Measurements from ENCODE around the gene MPRIP.

The MPRIP gene

DNA sequence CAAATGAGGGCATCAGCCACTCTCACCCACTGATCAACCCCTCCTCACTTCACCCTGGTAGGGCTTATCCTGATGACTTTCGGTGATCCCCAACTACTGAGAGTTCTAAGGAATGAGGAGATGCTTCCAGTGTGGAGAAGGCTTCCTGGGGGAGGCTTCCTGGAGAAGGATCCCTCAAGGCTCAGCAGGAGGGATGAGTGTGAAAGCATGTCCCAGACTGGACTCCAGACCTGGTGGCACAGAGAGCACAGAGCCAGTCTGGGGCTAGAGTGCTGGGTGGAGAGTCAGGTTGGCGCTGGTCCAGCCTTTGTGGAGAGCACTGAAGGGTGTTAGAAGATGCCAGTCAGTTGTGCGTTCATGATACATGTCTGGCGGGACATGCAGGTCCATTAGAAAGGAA is 110.1 kb downstream of the MPRIP start:
- DNase-seq (ENCODE audit: extremely low spot score) = no peak
- no peak for TF ChIP-seq CTCF (IDR thresholded peaks at IDR 0.05; ENCODE audit: control extremely low read depth, extremely low read depth, low read depth, missing control alignments)
- POLR2A ChIA-PET = no interaction called here
- CTCF ChIA-PET = interaction anchor here (0.9 to 3.1 kb wide), 3 partner anchors 10 to 16 kb away, joined by 3 to 14 read pairs (median 4); no protein-coding TSS in a partner anchor

DNA sequence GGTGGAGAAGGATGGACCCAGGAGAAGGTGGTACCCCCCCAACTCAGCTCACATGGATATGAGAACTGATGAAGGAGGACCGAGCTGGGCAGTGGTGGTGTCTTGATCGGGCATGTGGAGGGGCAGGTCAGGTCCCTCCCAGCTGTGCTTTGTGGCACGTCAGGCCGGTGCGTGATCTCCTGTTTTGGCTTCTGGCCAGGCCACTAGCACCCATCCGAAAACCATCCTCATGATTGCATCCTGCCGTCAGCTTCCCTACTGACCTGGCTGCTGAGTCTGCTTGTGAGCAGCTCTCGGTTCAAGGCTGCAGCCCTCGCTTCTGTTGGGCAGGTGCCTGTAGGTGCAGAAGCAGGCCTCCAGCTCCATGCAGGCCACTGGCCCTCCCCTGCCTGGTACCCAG is 110.8 kb downstream of the MPRIP start:
- POLR2A ChIA-PET = no interaction called here
- no peak for DNase-seq (ENCODE audit: extremely low spot score)
- no peak for TF ChIP-seq CTCF (IDR thresholded peaks at IDR 0.05; ENCODE audit: control extremely low read depth, extremely low read depth, low read depth, missing control alignments)
- CTCF ChIA-PET = interaction anchor here (0.9 to 3.1 kb wide), 3 partner anchors 10 to 15 kb away, joined by 3 to 14 read pairs (median 4); no protein-coding TSS in a partner anchor

GRCh38 chr17:17153709-17154108 is 111.5 kb downstream of the MPRIP start:
- ChIA-PET POLR2A (interaction anchor here (0.5 kb wide), 1 partner anchor 30 kb away, joined by 7 read pairs; no protein-coding TSS in a partner anchor), CTCF (interaction anchor here (3.1 kb wide), 1 partner anchor 11 kb away, joined by 14 read pairs; no protein-coding TSS in a partner anchor)

GRCh38 chr17:17154556-17154955 is 112.3 kb downstream of the MPRIP start:
- no peak for DNase-seq (ENCODE audit: extremely low spot score)
- no peak for TF ChIP-seq CTCF (IDR thresholded peaks at IDR 0.05; ENCODE audit: control extremely low read depth, extremely low read depth, low read depth, missing control alignments)
- POLR2A ChIA-PET = no interaction called here
- CTCF ChIA-PET = interaction anchor here (3.1 kb wide), 1 partner anchor 12 kb away, joined by 14 read pairs; no protein-coding TSS in a partner anchor

More at GRCh38 chr17:17153709-17154108, 111.5 kb downstream of the MPRIP start:
- no peak for DNase-seq (ENCODE audit: extremely low spot score)
- TF ChIP-seq CTCF (IDR thresholded peaks at IDR 0.05; ENCODE audit: control extremely low read depth, extremely low read depth, low read depth, missing control alignments) = no peak

- no peak for DNase-seq (ENCODE audit: extremely low spot score)
- CTCF ChIA-PET = interaction anchor here (1.2 to 5.7 kb wide), 3 partner anchors 12 to 161 kb away, joined by 3 to 22 read pairs (median 14); no protein-coding TSS in a partner anchor
- TF ChIP-seq CTCF (IDR thresholded peaks at IDR 0.05; ENCODE audit: control extremely low read depth, extremely low read depth, low read depth, missing control alignments) = no peak
- POLR2A ChIA-PET = no interaction called here
Observed at GRCh38 chr17:17154981-17155380, 112.7 kb downstream of the MPRIP start.

DNA sequence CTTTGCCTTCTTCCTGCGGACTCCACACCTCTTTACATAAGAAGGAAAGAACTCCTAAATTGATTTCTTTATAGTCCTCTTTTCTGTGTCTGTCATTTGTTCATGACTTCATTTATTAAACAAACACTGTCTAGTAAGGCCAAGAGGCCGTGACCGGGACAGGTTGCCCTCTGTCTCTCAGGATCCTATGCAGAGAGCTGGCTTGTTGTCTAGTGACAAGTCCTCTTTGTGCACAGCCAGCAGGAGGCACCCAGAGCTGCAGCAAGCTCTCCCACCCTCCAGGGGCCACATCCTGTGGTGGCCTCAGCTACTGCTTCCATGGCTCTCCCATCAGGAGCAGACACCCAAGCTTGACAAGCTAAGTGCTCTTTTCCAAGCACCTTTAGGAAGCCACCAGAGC is 113.3 kb downstream of the MPRIP start:
- DNase-seq (ENCODE audit: extremely low spot score) = no peak
- ChIA-PET CTCF (interaction anchor here (0.7 to 5.7 kb wide), 3 partner anchors 13 to 160 kb away, joined by 3 to 22 read pairs (median 3); no protein-coding TSS in a partner anchor), POLR2A (no interaction called here)
- TF ChIP-seq CTCF (IDR thresholded peaks at IDR 0.05; ENCODE audit: control extremely low read depth, extremely low read depth, low read depth, missing control alignments) = no peak
